ENCODE results near the gene PCDHGB1. TPM values are rescaled to one million over a fixed set of nuclear protein-coding genes. Genes with fewer than 3 reads are reported as not detected.

The PCDHGB1 gene
- total and polyA plus RNA-seq, 2 donors (not counting 3 experiments of a cell fraction or from before 2014, with no cell fraction given): 0.39 to 0.62 TPM

DNA sequence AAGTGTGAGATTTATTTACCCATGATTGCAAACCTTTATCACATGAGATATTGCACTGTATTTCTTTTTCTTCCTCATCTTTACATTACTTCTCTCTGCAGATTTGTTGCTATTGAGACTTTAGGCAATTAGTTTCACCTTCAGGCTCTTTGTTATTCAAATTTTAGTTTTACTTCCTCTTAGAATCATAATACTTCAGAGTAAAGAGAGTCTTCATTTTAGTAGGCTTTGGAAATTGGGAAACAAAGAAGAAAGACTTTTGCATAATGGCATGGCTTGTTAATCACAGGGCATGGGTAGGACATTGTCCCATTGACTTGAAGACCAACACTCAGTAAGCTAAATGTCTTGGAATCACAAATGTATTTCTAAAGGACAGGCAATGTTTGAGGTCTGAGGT, 12.8 kb downstream of the PCDHGB1 start:
- no peaks in the 10 kb centered on the region for H3K9me1 ChIP-seq (replicated peaks; ENCODE audit: control insufficient read depth, extremely low read depth, insufficient read depth, low read length)
- no peak overlapping the region for H2AFZ ChIP-seq (ENCODE audit: low read depth, low read length)
- no peaks in the 10 kb centered on the region for H3K79me2 ChIP-seq (ENCODE audit: control insufficient read depth, insufficient read depth, low read length)
- DNase-seq (ENCODE audit: low read depth, low spot score) (no peak), FAIRE-seq (no peak)
- no peaks in the 10 kb centered on the region for H3K36me3 ChIP-seq (ENCODE audit: control insufficient read depth in 2 of 2, extremely low read depth in 1 of 2, insufficient read depth in 2 of 2, low read length in 2 of 2)
- dilution Hi-C loops (cut with MboI; ENCODE audit: extremely low pct_ligation_motif_present, low sequenced_read_pairs): no loop called here
- H3K4me1 ChIP-seq (ENCODE audit: control insufficient read depth, extremely low read depth, insufficient read depth, low read length): no peaks in the 10 kb centered on the region
- intact Hi-C loops (cut with micrococcal nuclease): no loop called here
- ChIA-PET CTCF (interaction anchor here (1.0 kb wide), 1 partner anchor 18 kb away, joined by 3 read pairs; no protein-coding TSS in a partner anchor), POLR2A (no interaction called here)
- H3K27ac ChIP-seq (ENCODE audit: insufficient read depth, low read depth, low read length): no peak overlapping the region
- no peaks in the 10 kb centered on the region for H4K20me1 ChIP-seq (replicated peaks; ENCODE audit: control insufficient read depth, extremely low read depth, insufficient read depth, low read length)
- H3K4me2 ChIP-seq (ENCODE audit: insufficient read depth, low read length): no peak overlapping the region
- no peak overlapping the region for H3K9ac ChIP-seq (replicated peaks; ENCODE audit: extremely low read depth, insufficient read depth, low read length)
- H3K9me3 ChIP-seq (replicated peaks; ENCODE audit: control insufficient read depth, insufficient read depth, low read length): peaks cover 2% of the 10 kb centered on the region
- no peak overlapping the region for H3K4me3 ChIP-seq (replicated peaks in 1 of 3; ENCODE audit: insufficient read depth in 1 of 3, low read depth in 1 of 3, low read length in 3 of 3)
- no TSS peak for BruUV-seq (replicated peaks)
- H3K27me3 ChIP-seq (ENCODE audit: control insufficient read depth in 2 of 2, insufficient read depth in 2 of 2, low read length in 2 of 2): peaks cover 51 to 74% of the 10 kb centered on the region in 2 experiments
- TF ChIP-seq JUN (IDR thresholded peaks at IDR 0.05; ENCODE audit: borderline replicate concordance, insufficient read depth, insufficient read length, low read depth) (no peak), GATA2 (IDR thresholded peaks at IDR 0.05; ENCODE audit: insufficient read depth, insufficient read length, low read depth, low read length) (no peak), CTCF (IDR thresholded peaks at IDR 0.05; ENCODE audit: extremely low read depth in 1 of 2, insufficient read depth in 1 of 2, low read depth in 1 of 2, low read length in 2 of 2) (no peak), FOS (IDR thresholded peaks at IDR 0.05; ENCODE audit: borderline replicate concordance, insufficient read depth, low read length) (no peak), POLR2AphosphoS5 (IDR thresholded peaks at IDR 0.05; ENCODE audit: insufficient read depth, low read depth, low read length) (no peak), POLR2A (IDR thresholded peaks at IDR 0.05; ENCODE audit: low read depth, low read length) (no peak), EZH2 (IDR thresholded peaks at IDR 0.05; ENCODE audit: borderline replicate concordance, low read depth, low read length, severe bottlenecking) (no peak), MYC (IDR thresholded peaks at IDR 0.05; ENCODE audit: low read depth, low read length) (no peak), MAX (IDR thresholded peaks at IDR 0.05; ENCODE audit: insufficient read depth, insufficient read length) (no peak)

All from endothelial cell of umbilical vein (primary cell).